HCEC 1CT (cell line): ENCODE results near the gene FOXF2.
A peak's percentile ranks its signal among the peaks of the same experiment; 100 is the strongest.

Source experiments
- DNase-seq: peaks from one replicate; pipeline ENCODE4 v3.0.0-alpha.2; 2017

The FOXF2 gene

DNA sequence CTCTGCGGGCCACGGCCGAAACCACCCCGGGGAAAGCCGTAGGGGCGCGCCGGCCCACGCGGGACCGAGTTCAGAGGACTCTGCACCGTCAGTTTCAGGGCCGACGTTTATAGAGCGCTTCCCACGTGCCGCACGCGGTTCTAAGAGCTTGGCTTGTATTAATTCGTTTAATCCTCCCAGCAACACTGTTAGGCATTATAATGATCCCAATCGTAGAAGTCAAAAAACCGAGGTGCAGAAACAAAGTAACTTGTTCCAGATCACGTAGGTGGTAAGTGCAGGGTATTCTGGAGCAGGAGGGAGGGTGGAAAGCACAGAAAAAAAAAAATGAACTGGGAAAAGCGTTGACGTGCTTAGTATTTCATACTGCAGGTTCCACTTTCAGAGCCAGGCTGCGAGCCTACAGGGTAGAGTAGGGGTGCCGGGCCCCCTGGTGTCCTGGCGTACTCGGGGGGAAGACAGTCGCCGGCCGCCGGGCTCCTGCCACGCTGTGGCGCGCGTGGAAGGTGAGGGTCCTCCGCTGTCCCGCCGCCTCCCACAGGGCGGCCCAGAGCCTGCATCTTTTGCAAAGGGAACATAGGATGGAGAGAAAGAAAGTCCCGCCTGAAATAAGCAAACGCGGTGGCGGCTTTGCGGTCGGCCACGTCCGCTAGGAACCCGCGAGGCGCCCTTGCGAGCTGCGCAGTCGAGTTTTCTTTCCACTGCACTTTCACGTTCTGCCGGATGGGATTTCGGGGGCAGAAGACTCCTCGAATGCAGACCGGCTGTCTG, 10.2 kb upstream of the FOXF2 start:
- DNase-seq: no peak

DNA sequence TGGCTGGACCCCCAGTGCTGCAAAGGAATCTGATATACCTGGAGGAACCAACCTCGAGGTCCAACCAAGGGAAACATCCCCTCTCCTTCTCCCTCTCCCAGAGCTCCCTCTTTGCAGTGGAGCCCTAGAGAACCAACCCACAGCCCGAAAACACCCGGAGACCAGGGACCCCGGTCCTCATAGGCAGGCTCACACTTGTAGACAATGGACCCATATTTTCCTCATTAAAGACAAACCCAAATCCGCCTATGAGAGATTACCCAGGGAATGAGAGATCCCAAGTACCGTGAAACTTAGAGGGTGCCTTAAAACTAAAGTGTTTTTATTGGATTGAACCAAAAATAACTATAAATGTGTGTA, 9.6 kb upstream of the FOXF2 start:
- DNase-seq: no peak

DNA sequence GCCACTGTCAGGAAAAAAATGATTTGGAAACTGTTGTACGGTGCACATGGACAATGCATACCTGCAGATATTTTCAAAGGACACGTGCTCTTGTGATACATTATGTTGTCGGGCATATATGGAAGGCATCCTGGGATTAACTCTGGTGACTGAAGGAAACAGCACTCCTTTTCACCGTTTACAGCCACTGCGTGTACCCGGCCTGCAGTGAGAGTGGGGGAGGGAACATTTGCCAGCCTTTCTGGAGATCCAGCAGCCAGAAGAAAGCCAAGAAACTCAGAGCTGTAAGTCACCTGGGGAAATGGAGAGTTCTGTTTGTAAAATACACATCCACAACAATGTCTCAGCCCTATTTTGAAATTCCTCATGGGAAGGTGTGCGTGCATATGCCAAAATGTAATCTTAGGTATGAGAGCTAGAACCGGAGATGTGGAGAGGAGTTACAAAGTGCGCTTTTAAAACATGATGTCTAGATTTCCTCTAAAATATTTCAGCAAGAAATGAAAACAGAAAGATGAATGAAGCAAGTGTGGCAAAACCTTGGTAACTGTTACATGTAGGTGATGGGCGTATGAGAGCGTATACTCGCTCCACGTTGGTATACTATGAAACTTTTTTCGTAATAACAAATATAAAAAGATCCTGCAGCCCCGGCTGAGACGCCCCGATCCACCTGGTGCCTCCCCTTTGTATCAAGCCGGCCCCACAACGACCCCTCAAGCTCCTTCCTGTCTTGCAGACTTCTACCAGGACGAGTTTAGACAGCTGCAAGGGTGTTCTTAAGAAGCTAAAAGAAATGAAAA, 8.6 kb upstream of the FOXF2 start:
- no peak for DNase-seq

DNA sequence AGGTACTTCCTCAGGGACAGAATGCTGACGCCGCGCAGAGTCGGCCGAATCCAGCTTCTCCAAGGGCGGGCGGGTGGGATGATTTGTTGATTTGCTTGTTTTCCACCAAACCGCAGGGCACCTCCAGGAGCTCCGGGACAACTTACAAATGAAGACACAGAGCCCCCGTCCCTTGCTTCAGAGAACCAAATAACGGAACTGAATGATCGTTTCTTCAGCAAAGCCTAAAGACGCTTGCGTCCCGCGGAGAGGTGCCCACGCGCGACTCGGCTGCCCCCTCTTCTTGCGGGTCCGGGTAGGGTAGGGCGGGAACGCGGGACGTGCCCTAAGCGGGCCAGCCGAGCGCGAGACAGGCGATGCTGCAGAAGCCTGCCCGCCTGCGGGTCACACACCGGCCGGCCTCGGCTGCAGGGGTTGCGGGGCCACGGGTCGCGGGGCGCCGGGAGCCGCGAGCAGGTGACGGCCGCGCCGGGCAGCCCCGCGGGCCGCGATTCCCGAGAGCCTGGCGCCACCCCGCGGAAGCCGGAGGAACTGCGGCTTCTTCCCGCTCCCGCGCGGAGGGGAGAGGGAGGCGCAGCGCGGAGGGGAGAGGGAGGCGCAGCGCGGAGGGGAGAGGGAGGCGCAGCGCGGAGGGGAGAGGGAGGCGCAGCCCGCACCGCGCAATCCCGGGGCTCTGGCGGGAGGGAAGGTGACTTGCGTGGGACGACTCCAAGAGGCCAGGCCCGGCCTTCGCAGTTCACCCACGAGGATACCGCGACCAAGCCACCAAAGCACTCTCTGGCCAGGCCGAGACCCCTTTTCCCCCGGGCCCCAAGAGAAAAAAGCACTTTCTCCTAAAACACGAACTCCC, 7.7 kb upstream of the FOXF2 start:
- no peak for DNase-seq

DNA sequence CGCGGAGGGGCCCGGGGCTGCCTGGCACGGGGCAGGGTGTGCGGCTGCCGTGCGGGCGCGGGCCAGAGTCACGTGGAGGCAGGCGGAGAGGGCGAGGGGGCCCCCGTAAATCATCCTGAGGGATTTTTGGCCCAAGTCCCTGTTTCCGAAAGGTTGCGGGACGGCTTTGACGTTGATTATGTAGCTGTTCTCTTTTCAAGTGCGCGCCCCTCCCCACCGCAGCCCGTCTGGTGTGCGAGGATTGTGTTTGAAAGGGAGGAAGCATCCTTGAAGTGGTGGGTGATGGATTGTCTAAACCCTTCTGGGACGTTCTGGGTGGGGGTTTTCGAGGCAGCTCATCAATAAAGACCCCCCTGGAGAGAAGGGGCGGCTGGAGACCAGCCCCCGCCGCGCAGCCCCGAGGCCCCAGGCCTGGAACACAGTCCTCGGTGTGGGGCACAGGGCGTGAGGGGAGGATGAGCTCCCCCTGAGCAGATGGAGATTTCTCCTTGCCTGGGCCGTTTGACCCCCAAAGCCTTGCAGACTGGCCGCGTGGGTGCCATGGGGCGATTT, 7.0 kb upstream of the FOXF2 start:
- DNase-seq: no peak

DNA sequence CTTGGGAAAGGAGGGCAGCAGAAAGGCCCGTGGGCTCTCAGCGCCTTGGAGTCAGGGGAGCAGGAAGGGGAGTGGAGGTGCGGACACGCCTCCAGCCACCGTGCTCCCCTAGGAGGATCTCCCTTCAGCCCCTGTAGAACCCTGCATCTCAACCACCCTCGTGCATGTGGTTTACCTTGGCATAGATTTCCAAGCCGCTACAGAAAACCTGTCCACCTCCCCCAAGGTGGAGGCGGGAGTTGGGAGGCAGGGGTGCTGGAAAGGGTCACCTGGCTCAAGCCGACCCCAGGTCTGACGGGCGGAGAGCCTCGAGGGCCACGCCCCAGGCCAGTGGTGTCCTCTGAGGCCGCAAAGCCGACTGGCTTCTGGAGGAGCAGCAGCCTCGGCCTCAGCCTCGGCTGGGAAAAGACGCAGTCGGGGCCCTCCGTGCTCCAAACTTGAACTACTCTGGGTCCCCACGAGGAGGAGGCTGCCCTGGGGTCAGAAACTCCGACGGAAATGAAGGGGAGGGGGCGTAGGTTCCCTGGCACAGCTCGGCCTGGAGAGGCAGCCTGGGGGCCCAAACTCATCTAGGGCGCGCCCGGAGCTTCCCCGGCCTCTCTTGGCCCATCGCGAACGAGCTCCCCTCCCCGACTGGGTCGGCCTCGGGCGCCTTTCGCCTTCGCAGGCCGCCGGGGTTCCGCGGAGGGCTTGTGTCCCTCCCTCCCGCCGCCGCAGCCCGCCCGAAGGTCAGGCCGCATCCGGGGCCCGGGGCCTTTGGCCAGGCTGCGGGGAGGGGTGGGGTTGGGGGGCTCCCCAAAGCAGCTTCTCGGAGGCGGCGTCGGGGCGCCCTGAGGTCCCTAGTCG, 6.3 kb upstream of the FOXF2 start:
- no peak for DNase-seq

DNA sequence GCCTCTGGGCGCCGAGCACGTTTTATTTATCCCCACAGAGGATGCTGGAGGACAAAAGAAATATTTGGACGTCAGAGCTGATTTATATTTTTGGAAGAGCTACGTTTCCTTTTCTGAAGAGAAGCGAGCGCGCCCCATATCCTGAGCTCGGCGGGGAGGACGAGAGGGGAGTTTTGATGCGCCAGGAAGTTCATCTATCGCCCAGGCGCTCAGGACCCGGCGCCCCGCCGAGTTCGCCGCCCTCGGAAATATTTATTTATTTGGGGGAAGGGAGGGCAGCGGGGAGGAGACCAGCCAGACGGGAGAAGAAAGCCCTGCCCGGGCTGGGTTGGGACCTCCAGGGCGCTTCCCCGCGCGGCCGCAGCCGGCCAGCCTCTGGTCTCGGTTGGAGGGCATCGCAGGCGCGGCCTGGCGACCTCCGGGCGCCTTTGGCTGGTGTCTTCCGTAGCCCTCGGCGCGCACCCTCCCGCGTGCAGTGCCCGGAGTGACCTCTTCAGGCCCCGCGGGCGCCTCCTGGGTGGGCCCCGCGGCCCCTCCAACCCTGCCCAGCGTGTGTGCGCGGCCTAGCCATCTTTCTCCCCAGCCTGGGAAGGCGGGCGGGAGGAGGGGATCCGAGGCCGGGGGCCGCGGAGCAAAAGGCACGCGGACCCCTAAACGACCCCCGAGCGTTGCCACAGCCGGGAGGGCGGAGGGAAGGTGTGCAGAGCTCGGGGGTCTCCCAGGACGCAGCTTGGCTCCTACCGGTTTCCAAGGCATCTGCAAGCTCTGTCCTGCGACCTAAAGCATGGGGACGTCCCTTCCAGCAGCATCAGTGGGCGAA, 5.4 kb upstream of the FOXF2 start:
- DNase-seq: no peak

DNA sequence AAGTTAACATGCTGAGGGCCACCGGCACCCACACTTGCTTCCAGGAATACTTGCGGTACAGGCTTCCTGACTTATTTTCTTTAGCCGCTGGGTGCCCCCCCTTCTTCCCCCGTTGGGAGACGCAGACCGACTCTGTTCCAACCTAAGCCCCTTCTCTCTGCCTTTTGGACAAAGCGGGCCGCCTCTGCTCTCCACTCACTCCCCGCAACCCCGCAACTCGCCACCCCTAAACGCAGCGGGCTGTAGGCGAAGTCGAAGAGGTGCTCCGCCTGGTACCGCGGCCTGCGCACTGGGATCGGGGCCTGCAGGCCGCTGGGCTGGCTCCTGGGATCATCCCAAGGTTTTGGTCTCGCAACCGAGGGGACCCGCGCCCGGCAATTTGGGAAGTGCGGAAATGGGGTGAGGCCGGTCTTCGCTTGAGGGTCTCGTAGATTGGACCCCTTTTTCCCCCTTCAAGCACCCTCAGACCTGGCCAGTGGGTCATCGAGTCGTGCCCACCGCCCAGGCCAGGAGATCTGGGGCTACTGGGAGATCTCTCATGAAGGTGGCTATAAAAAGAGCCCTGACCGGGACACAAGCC, 4.7 kb upstream of the FOXF2 start:
- no peak for DNase-seq

DNA sequence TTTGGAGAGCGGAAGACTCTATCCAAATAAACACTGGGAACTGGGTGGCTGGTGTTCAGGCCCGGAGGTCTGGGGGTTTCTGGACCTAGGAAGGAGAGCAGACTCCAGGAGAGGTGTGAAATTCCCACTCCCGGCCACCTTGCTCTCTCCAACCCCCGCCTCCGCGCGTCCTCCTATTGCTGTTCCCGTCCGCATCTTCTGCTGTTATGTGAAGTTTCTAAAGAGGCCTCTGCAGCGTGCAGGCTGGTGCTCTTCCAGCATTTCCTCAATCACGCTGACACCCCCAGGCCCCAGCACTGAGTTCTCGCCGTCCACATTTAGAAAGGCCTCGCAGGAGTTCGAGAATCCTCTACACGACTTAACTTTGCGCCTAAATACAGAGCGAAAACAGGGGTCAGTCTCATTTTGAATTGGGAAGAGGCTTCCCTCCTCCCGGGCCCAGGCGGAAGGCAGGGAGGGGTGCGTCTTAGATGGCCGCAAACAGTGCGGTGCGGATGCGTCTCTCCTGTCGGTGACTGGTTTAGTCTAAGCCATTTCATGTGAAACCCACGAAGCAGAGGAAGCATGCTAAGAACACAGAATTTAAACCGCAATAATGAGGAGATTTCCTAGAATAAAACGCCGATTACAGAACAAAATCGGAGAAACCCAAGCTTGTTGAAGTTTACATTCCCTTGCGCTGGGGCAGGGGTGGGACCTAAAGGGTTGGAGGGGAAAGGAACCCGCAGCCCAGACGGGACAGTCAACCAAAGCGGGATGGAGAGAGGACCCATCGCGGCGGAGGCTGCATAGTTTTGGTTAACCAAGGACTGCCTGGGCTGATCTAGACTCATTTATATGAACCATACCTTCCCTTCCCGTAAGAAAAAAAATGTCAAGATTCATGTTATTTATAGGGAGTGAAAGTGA, 4.0 kb upstream of the FOXF2 start:
- DNase-seq: no peak

DNA sequence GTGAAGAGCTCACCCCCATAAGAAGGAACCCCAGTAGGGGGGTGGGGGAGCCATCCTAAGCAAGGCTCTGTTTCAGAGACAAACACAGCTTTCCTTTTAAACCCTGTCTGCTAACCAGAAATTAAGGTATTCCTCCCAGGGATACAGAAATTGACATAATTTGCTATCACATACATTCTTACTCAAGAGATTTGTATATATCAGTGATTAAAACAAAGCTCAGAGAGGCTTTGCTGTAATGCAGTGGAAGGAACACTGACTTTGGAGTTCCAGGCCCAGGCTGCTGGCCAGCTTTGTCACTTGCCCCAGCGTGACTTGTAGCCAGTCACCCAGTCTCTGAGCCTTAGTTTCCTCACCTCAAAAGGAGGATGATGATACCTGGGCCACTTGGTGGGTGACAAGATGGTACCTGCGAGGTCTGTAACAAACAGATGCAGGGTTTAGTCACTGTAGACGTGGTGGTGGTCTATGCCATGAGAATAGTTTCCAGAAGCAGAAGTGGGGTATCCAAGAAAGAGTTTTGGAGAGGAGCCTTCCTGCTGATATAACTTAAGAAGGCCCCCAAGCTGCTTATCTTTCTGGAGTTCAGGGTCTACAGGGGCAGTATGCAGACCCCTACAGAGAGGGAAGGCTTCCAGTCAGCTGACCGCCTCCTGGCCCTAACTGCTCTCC, 3.2 kb upstream of the FOXF2 start:
- DNase-seq: no peak

DNA sequence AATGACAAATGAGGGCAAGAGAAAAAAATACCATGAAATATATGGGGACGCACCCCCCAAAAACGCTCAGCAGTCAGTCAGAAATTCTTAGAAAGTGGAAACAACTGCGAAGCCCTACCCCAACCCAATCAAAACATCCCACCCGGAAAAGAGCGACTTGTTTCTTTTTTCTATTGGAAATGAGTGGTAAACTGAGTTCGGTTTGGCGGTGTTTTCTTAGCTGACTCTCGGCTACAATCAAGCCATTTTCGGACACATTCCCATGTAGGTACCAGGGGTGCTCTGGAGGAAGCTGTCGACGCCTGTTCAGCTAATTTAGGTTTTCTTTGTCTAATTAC, 1.9 kb upstream of the FOXF2 start:
- no peak for DNase-seq

DNA sequence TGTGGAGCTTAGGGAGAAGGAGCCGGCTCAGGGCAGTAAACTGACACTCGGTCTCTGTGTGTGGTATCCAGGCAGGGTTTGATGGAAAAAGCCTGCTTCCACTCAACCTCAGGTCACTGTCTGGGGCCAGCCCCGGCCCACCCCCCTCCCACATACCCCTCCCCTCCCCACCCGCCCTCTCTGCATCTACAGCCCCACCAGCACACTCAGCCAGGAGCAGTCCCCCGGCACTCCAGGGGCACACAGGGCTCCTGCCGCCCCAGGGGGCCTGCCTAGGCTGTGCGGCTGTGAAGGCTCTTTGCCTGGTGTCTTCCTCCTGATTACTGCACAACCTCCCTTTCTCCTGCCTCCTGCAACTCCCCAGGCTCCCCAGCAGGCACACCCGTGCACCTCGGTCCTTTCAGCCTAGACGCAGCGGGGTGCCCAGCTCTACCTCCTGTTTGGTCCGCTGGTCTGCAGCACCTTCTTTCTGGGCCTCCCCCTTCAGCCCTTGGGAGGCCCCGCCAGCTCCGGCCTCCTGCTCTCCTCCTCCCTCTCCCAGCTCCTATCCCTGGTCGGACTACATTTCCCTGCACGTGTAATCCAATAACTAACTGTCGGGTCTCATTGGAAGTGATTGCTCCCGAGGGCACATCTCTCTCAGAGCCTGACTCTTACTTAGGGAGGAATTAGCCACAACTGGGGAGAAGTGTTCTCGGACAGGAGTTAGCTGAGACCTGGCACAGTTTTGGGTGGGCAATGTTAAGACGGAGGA, 1.3 kb upstream of the FOXF2 start:
- no peak for DNase-seq

DNA sequence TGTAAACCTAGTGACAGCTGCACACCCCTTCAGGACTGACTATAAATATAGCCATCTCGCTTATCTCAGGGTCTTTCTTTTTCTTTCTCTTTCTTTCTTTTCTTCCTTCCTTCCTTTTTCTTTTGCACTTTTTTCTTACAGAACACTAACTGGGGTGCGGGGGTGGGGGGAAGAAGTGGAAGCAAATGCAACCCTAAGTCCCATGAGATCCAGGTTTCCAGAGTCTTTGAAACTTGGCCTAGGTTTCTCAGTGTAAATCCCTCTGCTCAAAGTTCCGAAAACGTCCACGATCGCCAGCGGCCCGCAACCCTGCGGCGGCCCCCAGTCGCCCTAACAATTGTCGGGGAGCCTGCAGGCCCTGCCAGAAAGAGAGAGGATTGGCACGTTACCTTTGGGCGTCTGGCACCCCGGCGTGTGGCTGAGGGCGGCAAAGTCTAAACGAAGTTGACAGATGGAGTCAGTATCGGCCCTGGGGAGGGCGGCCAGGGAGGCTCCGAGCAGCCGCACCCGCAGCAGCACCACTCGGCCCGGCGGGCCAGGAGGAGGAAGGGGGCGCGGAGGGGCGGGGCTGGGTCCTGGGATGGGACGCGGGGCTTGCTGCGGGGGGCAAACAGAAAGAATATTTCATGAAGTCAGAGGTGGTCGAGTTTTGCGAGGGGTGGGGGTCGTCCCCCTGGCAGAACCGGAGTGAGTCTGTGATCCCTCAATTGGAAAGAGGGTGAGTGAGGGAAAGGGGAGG, 577 bp upstream of the FOXF2 start:
- DNase-seq: no peak

DNA sequence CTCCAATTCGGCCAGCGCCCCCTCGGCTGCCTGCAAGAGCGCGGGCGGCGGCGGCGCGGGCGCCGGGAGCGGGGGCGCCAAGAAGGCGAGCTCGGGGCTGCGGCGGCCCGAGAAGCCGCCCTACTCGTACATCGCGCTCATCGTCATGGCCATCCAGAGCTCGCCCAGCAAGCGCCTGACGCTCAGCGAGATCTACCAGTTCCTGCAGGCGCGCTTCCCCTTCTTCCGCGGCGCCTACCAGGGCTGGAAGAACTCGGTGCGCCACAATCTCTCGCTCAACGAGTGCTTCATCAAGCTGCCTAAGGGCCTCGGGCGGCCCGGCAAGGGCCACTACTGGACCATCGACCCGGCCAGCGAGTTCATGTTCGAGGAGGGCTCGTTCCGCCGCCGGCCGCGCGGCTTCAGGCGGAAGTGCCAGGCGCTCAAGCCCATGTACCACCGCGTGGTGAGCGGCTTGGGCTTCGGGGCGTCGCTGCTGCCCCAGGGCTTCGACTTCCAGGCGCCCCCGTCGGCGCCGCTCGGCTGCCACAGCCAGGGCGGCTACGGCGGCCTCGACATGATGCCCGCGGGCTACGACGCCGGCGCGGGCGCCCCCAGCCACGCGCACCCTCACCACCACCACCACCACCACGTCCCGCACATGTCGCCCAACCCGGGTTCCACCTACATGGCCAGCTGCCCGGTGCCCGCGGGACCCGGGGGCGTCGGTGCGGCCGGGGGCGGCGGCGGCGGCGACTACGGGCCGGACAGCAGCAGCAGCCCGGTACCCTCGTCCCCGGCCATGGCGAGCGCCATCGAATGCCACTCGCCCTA, 963 bp downstream of the FOXF2 start:
- DNase-seq: peak; percentile 44

DNA sequence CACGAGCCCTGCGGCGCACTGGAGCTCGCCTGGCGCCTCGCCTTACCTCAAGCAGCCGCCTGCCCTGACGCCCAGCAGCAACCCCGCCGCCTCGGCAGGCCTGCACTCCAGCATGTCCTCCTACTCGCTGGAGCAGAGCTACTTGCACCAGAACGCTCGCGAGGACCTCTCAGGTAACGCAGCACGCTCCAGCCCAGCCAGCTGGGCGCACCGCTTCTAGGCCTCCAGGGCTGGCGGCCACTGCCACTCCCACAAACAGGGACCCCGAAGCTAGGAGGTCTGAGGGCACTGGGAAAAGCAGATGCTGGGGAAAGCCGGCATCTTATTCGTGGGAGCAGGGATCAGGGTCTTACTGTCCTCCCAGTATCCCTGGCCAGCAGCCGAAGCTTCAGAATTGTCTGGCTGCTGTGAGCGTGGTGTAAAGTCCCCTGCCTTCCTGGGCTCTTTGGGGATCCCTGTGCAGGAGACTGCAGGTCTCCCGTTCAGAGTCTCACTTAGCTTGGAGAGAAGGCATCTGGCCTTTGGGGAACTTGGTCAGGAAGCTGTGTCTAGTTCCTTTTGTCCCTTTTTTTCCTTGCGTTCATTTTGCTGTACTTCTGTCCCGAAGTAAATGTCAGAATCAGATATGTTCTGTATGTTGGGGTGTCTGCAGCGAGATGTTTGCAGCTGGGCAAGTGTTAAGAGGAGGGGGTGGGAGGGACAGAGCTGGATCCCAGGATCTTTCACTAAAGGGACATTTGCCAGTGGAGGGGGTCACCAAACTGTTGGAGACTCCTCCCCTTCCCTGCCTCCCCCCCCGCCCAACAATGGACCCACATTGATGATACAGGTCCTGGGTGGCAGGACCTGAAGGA, 1.8 kb downstream of the FOXF2 start:
- DNase-seq: peak; percentile 28

DNA sequence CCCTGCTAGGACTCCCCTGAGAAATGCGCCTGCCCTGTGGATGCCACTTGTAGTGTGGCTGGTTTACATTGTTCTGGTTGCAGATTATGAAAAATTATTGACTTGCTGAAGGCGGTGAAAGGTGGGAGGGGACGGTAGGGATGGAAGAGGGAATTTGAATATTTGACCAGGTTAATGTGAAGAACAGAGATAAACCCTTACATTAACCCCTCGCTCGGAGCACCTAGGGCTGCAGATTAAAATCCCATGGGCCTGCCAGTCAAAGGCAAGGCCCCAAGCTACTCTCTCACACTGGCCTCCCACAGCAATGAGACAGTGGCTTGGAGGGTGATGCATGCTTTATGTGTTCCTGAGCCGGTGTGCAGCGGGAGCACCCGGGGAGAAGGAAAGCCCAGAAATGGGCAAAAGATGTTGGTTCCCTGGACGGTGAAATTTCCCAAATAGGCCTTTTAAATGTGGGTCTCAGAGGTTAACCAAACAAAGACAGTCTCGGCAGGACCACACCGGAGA, 2.5 kb downstream of the FOXF2 start:
- peak; percentile 41 for DNase-seq
